GM11168 (cell line): Measurements from ENCODE around the gene SCAF8.

ENCODE experiments used
- in situ Hi-C: fragments of 300-500 bp; cut with MboI; formaldehyde crosslinking; loops from one replicate; pipeline ENCODE4 v1.12.0; 2022; ENCODE audit warnings: low sequenced_read_pairs; ENCODE audit not compliant: unreplicated experiment

SCAF8 gene

DNA sequence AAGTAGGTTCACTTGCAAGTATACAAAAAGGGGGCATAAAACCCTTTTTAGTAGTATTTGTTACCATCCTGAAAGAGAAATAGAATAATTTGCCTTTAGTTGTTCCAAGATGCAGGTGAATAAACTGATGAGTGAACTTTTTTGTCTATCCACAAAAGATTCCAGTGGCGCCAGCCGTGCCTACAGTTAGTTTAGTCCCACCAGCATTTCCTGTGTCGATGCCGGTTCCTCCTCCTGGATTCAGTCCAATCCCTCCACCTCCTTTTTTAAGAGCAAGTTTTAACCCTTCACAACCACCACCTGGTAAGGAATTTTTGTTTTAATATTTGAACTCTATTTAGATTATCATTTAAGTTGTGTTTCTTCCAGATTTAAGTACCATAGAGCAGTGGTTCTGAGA is 90.9 kb downstream of the SCAF8 start:
- in situ Hi-C loops, result no loop called here

DNA sequence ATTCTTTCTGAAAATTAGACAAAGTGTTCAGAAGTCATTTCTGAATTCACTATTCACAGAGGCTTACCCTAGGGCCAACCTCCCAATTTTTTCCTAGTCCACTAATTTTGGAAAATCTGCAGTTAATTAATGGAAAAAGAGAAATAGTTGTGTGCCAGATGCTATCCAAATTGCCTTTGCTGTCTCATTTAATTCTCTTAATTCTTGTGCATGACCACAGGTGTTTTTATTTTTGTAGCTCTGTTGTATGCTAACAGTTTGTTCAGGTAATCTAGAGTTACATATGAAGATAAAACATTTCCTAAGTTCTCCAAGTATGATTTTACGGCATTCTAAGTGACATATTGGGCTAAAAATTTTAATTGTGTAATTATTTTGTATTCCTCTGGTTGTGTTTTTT is 96.8 kb downstream of the SCAF8 start:
- in situ Hi-C loops, result no loop called here

DNA sequence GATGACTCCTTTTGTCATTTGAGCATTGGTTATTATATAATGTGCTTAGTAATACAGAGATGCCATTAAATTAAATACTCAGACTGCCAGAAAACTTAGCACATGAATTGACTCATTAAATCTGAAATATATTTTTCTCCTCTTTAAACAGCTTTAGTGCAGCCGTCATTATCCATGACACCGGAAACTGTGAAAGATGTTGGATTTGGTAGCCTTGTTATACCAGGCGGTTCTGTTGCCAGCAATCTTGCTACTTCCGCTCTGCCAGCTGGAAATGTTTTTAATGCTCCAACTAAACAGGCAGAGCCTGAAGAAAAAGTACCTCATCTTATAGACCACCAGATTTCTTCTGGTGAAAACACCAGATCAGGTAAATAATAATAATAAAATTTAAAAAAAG is 97.6 kb downstream of the SCAF8 start:
- in situ Hi-C loops, result no loop called here

DNA sequence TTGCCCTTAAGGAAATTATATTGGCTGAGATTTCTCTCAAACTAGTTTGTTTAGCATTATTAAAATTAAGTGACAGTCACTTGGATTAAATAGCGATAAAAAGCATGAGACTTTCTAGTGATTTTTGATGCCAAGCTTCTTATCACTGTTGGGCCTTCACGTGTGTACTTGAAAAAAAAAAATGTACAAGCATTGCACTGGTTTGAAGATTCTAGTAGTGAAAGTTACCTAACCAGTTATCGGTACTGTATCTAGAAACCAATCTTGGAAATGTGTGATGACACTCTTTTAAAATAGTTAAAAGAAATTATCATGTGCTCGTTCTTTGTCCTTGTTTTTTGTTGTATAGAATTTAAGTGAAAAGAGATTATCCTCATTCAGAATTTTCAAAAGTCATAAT is 102.1 kb downstream of the SCAF8 start:
- in situ Hi-C loops, result no loop called here

DNA sequence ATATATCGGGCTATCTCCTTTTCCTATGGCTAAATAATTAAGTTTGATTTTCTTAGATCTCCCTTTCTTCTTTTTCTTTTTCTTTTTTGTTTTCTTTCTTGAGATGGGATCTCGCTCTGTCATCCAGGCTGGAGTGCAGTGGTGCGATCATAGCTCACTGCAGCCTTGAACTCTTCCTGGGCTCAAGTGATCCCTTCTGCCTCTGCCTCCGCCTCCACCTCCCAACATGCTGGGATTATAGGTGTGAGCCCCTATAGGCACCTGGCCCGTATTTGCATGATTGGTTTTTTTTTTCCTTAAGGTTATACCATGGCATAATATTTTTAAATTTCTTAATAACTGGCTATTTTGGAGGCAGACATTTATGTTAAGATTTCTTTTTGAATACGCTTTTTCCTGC is 106.3 kb downstream of the SCAF8 start:
- in situ Hi-C loops, result no loop called here

DNA sequence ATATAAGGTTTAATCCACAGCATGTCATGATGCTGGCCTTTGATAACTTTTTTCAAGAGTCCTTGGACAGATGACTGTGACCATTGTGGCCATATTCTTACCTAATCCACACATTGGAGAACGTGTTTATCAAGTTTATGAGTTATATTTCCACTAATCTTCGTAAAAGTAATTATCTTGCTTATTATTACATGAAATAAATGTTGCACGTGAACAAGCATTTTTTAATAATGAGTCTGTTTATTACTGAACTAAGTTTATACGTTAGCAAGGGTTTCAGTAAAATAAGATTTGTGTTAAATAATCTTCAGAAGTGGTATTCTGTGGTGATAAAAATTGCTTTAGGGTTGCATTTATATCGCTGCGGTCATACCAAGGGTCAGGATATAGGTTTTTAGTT is 107.1 kb downstream of the SCAF8 start:
- in situ Hi-C loops, result no loop called here

DNA sequence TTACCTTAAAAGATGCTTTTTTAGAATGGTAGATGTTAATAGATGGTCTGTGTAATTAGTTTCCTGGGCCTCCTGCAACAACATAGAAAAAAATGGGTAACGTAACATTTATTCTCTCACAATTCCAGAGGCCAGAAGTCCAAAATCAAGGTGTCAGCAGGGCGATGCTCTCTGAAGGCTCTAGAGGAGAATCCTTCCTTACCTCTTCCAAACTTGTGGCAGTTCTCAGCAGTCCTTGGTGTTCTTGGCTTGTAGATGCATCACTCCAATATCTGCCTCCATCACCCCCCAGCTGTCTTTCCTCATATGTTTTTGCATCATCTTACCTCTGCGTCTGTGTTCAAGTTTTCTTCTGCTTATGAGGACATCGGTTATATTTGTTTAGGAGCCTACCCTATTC is 107.9 kb downstream of the SCAF8 start:
- in situ Hi-C loops, result no loop called here

DNA sequence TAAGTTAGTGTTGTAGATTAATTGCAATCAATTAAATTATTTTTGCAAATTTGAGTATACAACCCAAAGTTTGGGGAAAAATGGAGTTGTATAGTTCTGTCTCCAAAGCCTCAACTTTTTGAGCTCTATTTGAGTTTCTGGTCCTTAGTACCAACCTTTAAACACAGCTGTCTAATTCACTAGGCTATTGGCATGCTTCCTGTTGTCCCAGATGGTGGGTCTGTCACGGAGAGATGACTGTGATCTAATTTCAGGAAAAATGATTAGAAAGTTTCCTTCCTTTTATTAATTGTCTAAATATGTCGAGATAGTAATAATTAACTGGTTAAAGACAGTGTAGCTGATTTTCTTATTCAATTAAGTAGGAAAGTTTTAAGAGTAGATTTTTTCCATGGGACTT is 109.6 kb downstream of the SCAF8 start:
- in situ Hi-C loops, result no loop called here

DNA sequence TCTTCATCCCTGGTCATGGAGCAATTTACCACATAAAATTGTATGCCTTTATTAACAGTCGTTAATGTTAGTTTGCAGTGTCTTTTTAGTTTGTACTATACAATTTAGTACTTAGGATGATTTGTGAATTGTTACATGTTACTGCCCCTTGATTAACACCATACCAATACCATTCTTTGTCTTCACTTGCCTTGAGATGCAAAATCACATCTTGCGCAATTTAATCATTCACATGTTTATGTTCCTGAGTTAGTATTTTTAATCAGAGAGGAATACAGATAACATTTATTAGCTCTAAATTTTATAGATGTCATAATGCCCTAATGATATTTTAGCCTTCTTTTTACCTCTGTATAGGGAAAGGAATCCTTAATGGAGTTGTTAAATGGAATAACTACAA is 114.1 kb downstream of the SCAF8 start:
- in situ Hi-C loops, result no loop called here

DNA sequence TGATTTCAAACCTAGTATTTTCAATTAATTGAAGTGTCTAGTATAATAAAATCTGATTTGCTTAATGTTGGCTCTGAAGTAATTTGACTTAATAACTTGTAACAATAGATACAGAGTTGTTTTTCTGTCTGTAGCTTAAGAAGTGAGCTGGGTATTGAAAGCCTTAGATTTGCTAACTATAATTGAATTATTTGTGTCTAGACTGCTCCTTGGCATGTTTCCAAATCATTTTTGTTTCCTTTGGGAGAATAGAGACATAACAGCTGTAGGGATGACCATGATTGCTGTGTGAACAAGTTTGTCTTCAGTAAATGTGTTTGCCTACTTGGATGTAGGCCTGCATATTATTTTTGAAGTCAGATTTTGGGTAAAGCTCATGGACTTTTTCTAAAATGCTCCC is 115.4 kb downstream of the SCAF8 start:
- in situ Hi-C loops, result no loop called here

DNA sequence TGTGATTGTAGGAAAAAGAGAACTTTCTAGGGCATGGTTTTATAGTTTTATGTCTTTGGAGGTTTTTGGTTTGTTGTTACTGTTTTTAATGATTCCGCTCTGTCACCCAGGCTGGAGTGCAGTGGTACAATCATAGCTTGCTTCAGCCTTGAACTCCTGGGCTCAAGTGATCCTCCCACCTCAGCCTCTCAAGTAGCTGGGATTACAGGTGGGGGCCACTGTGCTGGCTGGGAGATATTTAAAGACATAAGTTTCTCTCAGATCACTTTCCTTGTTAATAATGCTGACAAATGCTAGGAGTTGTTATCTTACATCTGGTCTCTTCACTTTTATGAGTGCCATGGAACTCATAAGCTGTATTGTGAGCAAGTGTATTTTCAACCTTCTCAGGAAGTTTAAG is 116.3 kb downstream of the SCAF8 start:
- in situ Hi-C loops, result no loop called here

DNA sequence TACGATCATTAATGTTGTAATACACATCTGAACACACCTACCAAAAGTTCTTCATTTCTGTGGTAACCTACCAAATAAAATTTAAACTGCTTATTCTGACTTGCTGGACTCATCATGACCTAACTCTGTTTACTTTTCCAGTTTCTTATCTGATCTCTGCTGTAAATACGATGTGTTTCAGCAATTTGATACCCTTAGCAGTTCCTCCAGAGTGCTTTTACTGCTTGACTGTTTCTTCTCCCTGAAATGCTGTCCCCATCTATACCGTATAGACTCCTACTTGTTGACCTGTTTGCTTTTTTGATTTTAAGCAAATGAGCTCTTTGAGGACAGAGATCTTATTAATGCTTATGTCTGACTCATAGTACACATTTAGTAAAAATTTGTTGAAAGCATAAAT is 119.5 kb downstream of the SCAF8 start:
- in situ Hi-C loops, result no loop called here

DNA sequence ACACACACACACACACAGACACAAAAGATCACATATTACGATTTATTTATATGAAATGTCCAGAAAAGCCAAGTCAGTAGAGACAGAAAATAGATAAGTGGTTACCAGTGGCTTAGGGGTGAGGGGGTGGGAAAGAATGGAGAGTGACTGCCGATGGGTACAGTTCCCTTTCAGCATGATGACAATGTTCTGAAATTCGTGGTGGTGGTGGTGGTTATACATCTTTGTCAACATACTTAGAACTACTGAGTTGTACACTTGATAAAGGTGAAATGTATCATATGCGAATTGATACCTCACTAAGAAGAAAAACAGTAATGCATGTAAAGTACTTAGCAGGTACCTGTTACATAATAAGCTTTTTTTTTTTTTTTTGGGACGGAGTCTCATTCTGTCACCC is 124.3 kb downstream of the SCAF8 start:
- in situ Hi-C loops, result no loop called here

DNA sequence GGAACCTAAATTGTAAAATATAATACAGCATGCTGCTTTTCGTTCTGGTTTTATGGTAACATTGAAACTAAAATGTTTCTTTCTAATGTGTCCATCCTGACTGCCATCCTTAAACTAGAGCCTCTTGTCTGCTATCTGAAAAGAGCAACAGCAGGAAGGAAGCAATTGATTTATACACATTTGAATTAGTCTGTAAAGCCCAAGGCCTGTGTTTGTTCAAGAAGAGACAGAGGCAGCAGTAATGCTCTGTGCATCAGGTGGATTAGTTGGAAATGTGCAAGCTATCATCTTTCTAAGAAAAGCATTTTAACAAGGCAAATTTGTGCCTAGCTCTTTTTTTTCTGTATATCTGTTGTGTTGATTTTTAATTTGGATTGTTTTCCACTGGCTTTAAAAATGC is 128.6 kb downstream of the SCAF8 start:
- in situ Hi-C loops, result no loop called here

DNA sequence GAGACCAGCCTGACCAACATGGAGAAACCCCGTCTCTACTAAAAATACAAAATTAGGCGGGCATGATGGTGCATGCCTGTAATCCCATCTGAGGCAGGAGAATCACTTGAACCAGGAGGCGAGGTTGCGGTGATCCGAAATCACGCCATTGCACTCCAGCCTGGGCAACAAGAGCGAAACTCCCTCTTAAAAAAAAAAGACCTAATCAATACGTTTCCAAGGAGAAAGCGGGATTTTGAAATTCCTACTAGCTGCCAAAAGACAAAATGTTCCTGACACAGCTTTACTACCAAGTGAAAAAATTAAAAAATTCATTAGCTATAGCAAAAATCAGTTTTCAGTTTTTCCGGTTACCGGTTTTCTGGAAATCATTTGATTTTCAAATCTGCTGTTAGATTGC is 129.3 kb downstream of the SCAF8 start:
- in situ Hi-C loops, result no loop called here

DNA sequence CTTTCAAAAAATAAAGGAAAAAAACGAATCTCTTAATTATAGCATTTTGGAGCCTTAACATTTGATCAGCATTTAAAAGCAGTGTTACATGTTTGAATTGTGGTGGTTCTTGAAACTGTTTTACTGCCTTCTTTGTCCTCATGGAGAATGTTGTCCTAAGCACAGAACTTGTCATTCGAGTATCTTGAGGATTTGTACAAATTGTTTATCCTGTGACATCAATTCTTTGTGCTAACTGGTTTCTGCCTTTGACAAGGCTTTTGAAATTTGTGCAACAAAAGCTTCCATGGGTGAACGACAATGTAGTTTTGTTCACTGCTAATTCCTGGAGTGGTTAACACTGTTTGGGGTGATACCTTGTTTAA is 130.8 kb downstream of the SCAF8 start:
- in situ Hi-C loops, result no loop called here

DNA sequence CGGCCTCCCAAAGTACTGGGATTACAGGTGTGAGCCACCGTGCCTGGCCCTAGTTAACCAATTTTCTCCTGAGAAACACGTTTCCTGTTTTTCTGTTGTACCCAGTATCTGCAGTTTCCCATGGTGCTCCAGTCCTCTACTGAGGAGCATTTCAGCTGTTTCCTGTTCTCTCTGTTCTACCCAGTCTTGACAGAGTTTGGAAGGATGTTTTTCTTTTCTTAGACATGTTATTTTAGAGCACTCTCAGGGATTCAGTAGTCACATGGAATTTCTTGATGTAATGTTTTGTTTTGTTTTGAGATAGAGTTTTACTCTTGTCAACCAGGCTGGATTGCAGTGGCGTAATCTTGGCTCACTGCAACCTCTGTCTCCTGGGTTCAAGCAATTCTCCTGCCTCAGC is 132.1 kb downstream of the SCAF8 start:
- in situ Hi-C loops, result no loop called here

DNA sequence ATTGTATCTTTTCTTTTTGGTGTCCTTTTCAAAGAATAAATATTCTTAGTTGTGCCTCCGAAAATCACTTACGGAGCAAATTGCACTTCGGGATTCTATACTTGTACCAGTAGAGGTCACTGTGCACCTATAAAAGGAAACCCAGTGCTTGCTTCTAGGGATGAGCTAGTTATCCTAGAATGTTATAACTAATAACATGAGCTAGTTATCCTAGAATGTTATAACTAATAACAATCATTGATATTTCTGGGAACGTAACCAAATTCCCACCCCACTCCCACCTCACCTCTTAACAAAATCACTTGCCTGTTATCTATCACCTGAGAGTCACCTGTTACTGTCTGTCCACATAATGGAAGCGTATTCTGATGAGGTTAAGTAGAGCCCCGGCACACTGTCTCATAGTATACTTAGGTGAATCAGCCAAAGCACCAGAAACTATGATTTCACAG is 135.0 kb downstream of the SCAF8 start:
- in situ Hi-C loops, result no loop called here

DNA sequence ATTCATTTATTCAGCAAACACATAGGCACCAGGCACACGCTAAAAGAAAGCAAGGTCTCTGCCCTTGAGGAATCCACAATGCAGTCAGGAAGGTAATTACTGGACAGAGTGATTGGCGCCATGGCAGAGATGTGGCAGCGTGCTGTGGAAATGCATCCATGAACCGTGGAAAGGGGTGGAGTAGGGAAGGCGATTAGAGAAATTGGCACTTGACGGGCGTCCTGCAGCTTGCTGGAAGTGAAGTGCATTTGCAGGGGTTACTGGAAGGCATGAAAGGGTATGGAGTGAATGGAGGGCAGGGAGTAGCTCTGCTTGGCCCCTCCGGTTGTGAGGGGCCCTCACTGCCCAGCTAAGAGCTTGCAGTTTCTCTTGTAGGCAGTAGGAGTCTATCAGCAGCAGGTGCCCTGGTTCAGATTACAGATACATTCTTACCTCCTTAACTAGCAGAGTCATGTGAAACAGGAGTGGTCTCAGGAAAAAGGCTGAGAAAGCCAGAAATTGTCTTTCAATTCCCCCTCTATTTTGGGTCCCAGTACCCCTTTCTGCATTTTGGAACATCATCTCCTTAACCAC is 139.4 kb downstream of the SCAF8 start:
- in situ Hi-C loops, result no loop called here

DNA sequence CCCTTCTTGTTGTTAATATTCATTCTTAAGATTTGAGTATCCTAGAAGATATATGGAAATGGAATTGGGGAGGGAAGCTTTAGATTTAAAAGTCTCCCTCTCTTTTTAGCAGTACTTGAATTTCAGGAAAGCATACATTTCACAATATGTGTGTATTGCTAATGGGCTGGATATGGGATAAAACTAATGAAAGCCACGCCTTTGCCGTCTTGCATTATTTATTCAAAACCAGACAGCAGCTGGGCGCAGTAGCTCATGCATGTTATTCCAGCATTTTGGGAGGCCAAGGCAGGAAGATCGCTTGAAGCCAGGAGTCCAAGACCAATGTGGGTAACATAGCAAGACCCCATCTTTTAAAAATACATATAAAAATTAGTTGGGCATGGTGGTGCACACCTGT is 140.3 kb downstream of the SCAF8 start:
- in situ Hi-C loops, result no loop called here

DNA sequence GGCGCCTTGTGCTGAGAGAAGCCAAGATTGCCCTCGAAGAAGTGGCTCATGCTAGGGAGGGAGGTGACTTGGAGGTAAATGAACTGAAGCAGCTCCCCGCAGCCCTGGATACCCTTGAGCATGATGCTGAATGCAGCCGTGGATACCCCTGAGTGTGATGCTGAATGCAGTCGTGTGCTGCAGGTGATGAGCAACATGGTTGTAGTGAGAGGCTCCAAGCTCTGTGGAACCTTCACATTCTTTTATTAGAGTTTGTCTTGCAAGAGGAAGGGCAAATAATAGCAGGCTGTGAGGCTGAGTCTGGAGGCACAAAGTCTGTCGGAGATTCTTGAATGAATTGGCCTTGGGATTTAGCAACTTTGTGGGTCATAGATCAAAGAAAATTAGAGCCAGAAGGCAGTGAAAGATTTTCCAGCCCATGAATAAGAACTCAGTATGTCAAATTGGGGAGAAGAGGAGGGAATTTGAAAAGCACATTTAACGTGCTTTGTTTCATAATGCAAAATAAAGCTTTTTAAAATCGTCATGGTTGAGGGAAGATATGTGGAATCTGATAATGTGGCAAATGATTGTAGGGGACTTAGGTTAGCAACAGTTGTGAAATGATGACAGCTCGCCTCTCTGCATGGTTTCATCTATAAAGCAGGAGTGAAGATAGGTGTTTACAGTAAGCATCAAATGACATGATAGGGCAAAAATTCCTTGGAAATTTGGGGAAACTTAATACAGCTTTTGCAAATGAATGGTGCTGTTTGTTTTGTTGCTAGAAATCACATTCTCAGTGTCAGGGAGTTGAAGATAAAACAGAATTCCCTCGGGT is 141.8 kb downstream of the SCAF8 start:
- in situ Hi-C loops, result no loop called here
